Measurements from ENCODE around the gene KCNG4. TPM values are rescaled to one million over a fixed set of nuclear protein-coding genes. Genes with fewer than 3 reads are reported as not detected.

The KCNG4 gene
- total and polyA plus RNA-seq, 11 donors = not detected

- Histone ChIP-seq H3K27ac (peak overlapping the region in 1 of 12 donors; percentile 83), H3K36me3 (peaks cover 0 to 18% (median 12%) of the 10 kb centered on the region in 9 donors), H3K9me3 (no peaks in the 10 kb centered on the region), H3K4me1 (peaks cover 7 to 46% (median 32%) of the 10 kb centered on the region in 12 donors), H3K27me3 (no peaks in the 10 kb centered on the region), H3K4me3 (no peak overlapping the region)
- no peak for TF ChIP-seq POLR2A (IDR thresholded peaks at IDR 0.05)
- TF ChIP-seq CTCF (IDR thresholded peaks at IDR 0.05) = no peak
- no peak for ATAC-seq
- intact Hi-C loops (cut with DNase I) = loop anchor here in 2 of 10 donors (5.0 to 10.0 kb wide), 3 partner anchors 92 to 220 kb away; partner anchors contain the start of genes NECAB2 (in 1 of the 2) and OSGIN1 (in 1 of the 2)
- no peak for DNase-seq
- WGBS, 4 donors = 83 to 92% (median 88%) methylated on average over 11 of the region's 11 CpGs
Measured at GRCh38 chr16:84174396-84174795, 65.4 kb downstream of the KCNG4 start.

DNA sequence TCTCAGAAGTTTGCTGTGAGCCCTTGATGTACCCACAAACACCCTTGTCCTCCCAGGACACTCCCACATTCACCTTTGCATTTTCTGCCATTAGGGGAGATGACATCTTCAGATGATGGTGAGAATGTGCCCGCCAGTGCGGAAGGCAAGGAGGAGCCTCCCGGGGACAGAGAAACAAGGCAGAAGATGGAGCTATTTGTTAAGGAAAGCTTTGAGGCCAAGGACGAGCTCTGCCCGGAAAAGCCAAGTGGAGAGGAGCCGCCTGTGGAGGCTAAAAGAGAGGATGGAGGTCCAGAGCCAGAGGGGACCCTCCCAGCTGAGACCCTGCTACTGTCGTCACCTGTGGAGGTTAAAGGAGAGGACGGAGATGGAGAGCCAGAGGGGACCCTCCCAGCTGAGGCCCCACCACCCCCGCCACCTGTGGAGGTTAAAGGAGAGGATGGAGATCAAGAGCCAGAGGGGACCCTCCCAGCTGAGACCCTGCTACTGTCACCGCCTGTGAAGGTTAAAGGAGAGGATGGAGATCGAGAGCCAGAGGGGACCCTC is 70.0 kb downstream of the KCNG4 start:
- no peak for ATAC-seq
- DNase-seq = no peak
- no peak overlapping the region for H3K27ac ChIP-seq
- H3K4me1 ChIP-seq = peaks cover 0 to 3% (median 0%) of the 10 kb centered on the region in 12 donors
- 76 to 86% (median 77%) methylated on average over 11 of the region's 11 CpGs for WGBS, 4 donors
- intact Hi-C loops (cut with DNase I) = loop anchor here in 2 of 10 donors (5.0 to 10.0 kb wide), 3 partner anchors 88 to 215 kb away; partner anchors contain the start of genes NECAB2 (in 1 of the 2) and OSGIN1 (in 1 of the 2)
- peaks cover 0 to 5% (median 0%) of the 10 kb centered on the region in 9 donors for H3K27me3 ChIP-seq
- H3K36me3 ChIP-seq = no peaks in the 10 kb centered on the region
- TF ChIP-seq CTCF (IDR thresholded peaks at IDR 0.05) (no peak), POLR2A (IDR thresholded peaks at IDR 0.05) (no peak)
- H3K9me3 ChIP-seq = no peaks in the 10 kb centered on the region
- no peak overlapping the region for H3K4me3 ChIP-seq

Other genes starting within 250 kb of the KCNG4 start
- gene SLC38A8, start 197.2 kb downstream of the KCNG4 start, total RNA-seq = 1 to 10 TPM in 3 of 9 donors, under 1 TPM in 4, not detected in 2; 0.29 to 5.8 (median 0.63) TPM
- gene SLC38A8, start 197.2 kb downstream of the KCNG4 start, polyA plus RNA-seq = 10 to 100 TPM in 1 of 2 donors, not detected in 1; 25.3 TPM
- gene MBTPS1, start 123.1 kb downstream of the KCNG4 start, total RNA-seq = 10 to 100 TPM; 57.3 to 91.4 (median 68.6) TPM
- 10 to 100 TPM; 37.2 to 54.2 TPM for gene MBTPS1, start 123.1 kb downstream of the KCNG4 start, polyA plus RNA-seq
- gene HSDL1, start 94.8 kb downstream of the KCNG4 start, total RNA-seq = 10 to 100 TPM; 15.8 to 46.8 (median 23.4) TPM
- gene HSDL1, start 94.8 kb downstream of the KCNG4 start, polyA plus RNA-seq = 10 to 100 TPM; 12.8 to 16.1 TPM
- under 1 TPM in 3 of 9 donors, not detected in 6; 0.20 to 0.32 (median 0.25) TPM for gene DNAAF1, start 94.7 kb downstream of the KCNG4 start, total RNA-seq
- gene DNAAF1, start 94.7 kb downstream of the KCNG4 start, polyA plus RNA-seq = under 1 TPM; 0.15 to 0.38 TPM
- gene TAF1C, start 53.0 kb downstream of the KCNG4 start, total RNA-seq = 10 to 100 TPM; 16.3 to 24.3 (median 21.8) TPM
- 10 to 100 TPM; 22.6 to 34.4 TPM for gene TAF1C, start 53.0 kb downstream of the KCNG4 start, polyA plus RNA-seq
- 1 to 10 TPM in 2 of 9 donors, under 1 TPM in 4, not detected in 3; 0.21 to 1.3 (median 0.58) TPM for gene ADAD2, start 48.9 kb downstream of the KCNG4 start, total RNA-seq
- gene ADAD2, start 48.9 kb downstream of the KCNG4 start, polyA plus RNA-seq = 1 to 10 TPM in 1 of 2 donors, under 1 TPM in 1; 0.36 to 1.2 TPM
- gene WFDC1, start 54.9 kb upstream of the KCNG4 start, total RNA-seq = 1 to 10 TPM in 6 of 9 donors, under 1 TPM in 3; 0.50 to 5.4 (median 1.6) TPM
- gene WFDC1, start 54.9 kb upstream of the KCNG4 start, polyA plus RNA-seq = 1 to 10 TPM; 1.2 to 2.1 TPM
- not detected for gene ATP2C2, start 128.5 kb upstream of the KCNG4 start, total RNA-seq
- gene ATP2C2, start 128.5 kb upstream of the KCNG4 start, polyA plus RNA-seq = under 1 TPM in 1 of 2 donors, not detected in 1; 0.17 TPM